GM18508 (cell line): ENCODE measurements around the gene SLC4A2.

ENCODE experiments used
- ATAC-seq: cut with Tn5 transposase; IDR thresholded peaks from one replicate; pipeline ENCODE4 v1.9.1; 2021; ENCODE audit warnings: moderate number of reproducible peaks; ENCODE audit not compliant: insufficient read depth, unreplicated experiment

Gene SLC4A2

GRCh38 chr7:151110236-151110940, 51.0 kb downstream of the SLC4A2 start:
- no peak for ATAC-seq

- ATAC-seq: peak; percentile 79
Observed at GRCh38 chr7:151110941-151111645, 51.7 kb downstream of the SLC4A2 start.

- no peak for ATAC-seq
Observed at GRCh38 chr7:151113344-151114150, 54.2 kb downstream of the SLC4A2 start.

GRCh38 chr7:151114151-151115090, 55.0 kb downstream of the SLC4A2 start:
- no peak for ATAC-seq

GRCh38 chr7:151115121-151115835, 55.9 kb downstream of the SLC4A2 start:
- ATAC-seq: no peak

- no peak for ATAC-seq
Observed at GRCh38 chr7:151115836-151116418, 56.5 kb downstream of the SLC4A2 start.

GRCh38 chr7:151116603-151117440, 57.4 kb downstream of the SLC4A2 start:
- no peak for ATAC-seq

- no peak for ATAC-seq
Observed at GRCh38 chr7:151117565-151117964, 58.2 kb downstream of the SLC4A2 start.

GRCh38 chr7:151118108-151119054, 59.0 kb downstream of the SLC4A2 start:
- ATAC-seq: no peak

- no peak for ATAC-seq
Observed at GRCh38 chr7:151119055-151119415, 59.6 kb downstream of the SLC4A2 start.

GRCh38 chr7:151119902-151120301, 60.5 kb downstream of the SLC4A2 start:
- no peak for ATAC-seq

GRCh38 chr7:151120896-151121295, 61.5 kb downstream of the SLC4A2 start:
- no peak for ATAC-seq

- no peak for ATAC-seq
Observed at GRCh38 chr7:151121380-151122170, 62.2 kb downstream of the SLC4A2 start.

GRCh38 chr7:151122276-151122675, 62.9 kb downstream of the SLC4A2 start:
- ATAC-seq: no peak

GRCh38 chr7:151122796-151123157, 63.4 kb downstream of the SLC4A2 start:
- no peak for ATAC-seq

- no peak for ATAC-seq
Observed at GRCh38 chr7:151123158-151123821, 63.9 kb downstream of the SLC4A2 start.
